T1000 (cell line): ENCODE measurements around the gene RPS6KA1.
A peak's percentile ranks its signal among the peaks of the same experiment; 100 is the strongest.
"Not testable (repeated sequence)": the region's sequence is repeated elsewhere in the genome, so short reads cannot be mapped to it uniquely, and the experiment has no call there.

ENCODE experiments used
- DNase-seq: peaks from one replicate; lab custom pipeline; 2025; ENCODE audit warnings: mixed read lengths; lab: John Stamatoyannopoulos, UW

RPS6KA1 gene

DNA sequence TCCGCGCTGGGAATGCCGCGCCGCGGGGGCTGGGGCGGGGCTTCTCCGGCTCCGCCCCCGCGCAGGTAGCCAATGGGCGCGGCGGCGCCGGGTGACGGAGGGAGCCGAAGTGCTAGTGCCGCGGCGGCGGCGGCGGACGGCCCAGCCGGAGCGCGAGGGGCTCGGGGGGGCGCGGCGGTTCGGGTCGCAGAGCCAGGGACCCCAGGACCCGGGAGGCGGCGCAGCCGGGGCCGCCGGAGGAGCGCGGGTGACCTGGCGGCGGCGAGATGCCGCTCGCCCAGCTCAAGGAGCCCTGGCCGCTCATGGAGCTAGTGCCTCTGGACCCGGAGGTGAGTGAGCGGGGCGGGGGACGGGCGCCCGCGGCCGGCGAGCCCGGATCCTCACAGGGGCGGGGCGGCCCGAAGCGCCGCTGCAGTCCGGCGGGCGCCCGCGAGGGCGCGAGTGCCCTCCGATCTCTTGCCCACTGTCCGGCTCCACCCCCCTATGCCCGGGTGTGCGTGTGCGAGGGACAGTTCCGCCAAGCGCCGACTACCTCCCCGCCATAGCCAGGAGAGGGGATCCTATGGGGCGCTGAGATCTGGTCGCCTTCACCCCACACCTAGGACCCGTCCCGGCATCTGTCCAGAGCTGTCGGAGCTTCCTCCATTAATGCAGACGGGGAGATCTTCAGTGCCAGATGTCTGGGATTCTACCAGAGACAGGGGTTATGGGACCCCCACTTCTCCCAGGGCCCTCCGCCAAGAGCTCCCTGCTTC is at the start of gene RPS6KA1:
TSS of gene RPS6KA1 (plus strand) at position 107 of the 755 bp plus-strand sequence. CDS start at position 267, 160 bp downstream.
- DNase-seq: peak; percentile 65

DNA sequence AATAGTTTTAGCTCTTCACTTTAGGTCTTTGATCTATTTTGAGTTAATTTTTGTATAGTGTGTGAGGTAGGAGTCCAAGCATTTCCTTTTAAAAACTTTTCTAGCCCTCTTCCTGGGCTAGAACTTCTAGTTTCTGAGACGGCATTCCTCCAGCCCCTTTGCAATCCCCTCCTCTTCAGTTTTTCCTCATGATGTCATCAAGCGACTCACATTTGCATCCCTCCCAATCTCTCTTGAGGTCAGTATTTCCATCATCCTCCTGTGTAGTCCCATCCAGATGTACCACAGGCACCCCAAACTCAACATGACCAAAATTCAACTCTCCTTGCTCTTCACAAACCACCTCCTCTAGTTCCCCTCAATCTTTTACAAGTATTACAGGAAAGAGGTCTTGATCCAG is 46.6 kb upstream of the RPS6KA1 start:
- no peak for DNase-seq

DNA sequence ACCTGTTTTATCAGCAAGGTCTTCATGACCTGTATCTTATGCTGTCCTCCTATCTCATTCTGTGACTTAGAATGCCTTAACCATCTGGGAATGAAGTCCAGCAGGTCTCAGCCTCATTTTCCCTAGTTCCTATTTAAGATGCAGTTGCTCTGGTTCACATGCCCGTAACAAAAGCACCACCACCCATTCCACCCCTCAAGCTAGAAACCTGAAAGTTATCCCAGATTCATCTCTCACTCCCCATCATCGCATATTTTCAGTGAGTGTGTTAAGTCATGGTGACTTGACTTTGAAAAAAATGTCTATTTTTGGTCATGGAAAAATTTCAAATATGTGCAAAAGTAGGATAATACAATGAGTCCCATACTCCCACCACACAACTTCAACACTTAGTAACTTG is 45.6 kb upstream of the RPS6KA1 start:
- DNase-seq: no peak

DNA sequence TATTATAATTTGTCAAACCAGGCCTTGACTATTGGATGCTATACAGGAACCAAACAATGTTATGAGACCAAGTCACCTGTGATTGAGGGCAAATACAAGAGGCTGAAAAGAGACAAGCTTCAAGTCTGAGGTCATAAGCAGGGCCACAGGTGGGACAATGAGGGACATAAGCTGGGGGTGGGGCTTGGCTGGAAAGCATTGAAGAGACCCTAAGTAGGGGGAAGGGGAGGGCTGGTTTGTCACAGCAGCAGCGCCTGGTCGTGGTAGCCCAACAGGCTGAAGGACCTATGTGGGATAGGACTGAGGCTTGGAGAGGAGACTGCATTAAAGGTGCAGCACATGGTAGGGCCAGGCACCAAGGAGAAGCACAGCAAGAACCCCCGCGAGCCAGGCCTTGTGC is 39.4 kb upstream of the RPS6KA1 start:
- DNase-seq: no peak

DNA sequence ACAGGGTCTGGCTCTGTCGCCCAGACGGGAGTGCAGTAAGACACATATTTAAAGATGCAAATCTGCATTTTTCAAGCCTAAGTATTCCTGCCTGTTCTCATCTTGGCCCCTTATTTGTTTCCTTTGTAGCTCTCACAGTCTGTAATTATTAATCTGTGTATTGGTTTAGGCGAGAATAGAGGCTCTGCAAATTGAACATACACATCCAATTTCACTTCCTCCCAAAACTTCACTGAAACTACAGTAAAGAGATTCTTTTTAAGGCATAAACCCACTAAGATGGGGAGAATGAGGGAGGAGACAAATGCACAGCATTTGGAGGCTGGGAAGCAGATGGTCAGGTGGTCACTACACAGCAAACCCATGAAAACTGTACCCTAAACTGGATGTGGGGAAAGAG is 36.3 kb upstream of the RPS6KA1 start:
- no peak for DNase-seq

DNA sequence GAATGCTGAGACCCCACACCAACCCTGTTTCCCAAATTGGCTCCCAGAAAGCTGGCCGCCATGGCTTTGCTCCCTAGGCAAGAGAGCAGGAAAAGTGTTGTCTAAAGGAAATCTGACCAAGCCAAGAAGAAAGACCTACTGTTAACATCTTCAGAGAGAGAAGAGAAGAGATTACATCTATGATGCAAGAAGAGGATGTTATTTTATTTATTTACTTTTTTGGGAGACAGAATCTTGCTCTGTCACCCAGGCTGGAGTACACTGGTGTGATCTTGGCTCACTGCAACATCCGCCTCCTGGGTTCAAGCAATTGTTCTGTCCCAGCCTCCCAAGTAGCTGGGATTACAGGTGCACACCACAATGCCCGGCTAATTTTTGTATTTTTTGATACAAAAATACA is 35.6 kb upstream of the RPS6KA1 start:
- DNase-seq: no peak

DNA sequence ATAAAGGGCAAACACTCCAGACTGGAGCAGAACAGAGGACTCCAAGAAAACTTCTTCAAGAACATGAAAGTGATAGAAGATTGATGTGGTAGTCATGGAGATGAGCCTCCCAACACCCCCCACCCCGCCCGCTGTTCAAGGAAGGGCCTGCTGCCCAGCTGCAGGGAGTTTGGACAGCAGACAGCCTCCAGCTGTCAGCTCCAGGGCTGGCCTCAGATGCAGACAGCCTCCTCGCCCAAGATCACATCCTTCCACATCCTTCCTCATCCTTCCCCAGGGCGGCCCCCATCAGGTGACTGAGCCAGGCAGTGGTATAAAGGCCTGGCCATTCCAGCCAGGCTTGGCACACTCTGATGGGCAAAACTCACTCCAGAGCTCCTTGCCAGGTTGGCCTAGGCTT is 32.7 kb upstream of the RPS6KA1 start:
- DNase-seq: no peak

DNA sequence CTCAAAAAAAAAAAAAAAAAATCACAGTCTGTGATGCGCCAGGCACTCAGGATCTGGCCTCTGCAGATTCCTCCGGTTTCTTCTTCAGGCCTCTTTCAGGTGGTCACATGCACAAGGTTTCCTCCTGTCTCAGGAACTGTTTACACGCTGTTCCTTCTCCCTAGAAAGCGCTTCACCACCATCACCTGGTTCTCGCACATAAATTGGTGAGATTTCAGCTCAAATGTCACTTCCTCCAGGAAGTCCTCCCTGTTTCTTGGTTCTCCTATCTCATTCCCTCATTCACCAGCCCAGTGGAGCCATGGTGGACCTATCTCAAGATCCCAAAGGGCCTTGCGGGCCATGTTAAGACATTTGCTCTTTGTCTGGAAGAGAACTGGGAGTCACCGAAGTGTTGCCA is 30.7 kb upstream of the RPS6KA1 start:
- DNase-seq: no peak

DNA sequence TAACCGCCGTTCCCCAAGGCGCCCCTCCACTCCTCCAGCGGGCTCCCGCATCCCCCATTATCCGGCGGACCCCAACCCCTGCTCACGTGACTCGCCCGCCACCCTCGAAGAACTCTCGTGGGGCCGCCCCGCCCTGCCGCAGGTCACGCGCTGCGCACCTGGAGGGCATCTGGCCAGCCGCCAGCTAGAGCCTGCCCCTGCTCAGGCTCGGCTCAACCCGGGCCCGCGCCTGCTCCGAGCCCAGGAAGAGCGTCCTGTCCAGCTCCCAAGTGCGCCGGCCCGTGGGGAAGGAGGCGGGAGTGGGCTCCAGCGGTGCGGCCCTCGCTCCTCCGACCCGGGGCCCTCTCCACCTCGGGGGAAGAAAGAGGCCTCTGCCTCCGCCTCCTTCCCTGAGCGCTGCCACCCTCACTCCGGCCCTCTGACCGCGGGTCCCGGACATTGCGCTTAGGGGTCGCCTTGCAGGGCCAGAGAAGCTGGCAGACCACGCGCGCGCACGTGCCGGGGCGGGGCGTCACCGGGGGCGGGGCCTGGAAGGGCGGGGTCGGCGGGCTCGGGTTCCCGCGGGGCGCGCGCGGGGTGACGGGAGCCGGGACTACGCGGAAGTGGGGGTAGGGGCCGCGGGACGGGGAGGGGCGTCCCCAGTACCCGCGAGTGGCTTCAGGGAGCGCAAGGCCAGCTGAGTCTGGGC is 28.9 kb upstream of the RPS6KA1 start:
- peak; percentile 80 for DNase-seq

DNA sequence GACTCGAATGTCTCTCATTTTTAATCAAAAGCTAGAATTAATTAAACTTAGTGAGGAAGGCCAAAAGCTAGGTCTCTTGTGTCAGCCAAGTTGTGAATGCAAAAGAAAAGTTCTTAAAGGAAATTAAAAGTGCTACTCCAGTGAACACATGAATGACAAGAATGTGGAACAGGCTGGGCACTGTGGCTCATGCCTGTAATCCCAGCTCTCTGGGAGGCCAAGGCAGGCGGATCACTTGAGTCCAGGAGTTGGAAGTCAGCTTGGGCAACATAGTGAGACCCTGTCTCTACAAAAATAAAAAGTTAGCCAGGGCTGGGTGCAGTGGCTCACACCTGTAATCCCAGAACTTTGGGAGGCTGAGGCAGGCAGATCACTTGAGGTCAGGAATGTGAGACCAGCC is 18.9 kb upstream of the RPS6KA1 start:
- not testable (repeated sequence) for DNase-seq

DNA sequence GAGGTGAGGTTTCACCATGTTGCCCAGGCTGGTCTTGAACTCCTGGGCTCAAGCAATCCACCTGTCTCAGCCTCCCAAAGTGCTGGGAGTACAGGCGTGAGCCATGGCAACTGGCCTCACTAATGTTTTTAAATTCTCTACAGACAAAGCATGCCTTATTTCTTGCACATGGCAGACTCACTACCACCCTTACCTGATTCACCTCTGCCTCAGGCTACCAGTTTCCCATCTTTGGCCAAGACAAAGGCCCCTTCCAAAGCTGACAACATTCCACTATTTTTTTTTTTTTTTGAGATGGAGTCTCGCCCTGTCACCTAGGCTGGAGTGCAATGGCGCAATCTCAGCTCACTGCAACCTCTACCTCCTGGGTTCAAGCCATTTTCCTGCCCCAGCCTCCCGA is 13.7 kb upstream of the RPS6KA1 start:
- not testable (repeated sequence) for DNase-seq

DNA sequence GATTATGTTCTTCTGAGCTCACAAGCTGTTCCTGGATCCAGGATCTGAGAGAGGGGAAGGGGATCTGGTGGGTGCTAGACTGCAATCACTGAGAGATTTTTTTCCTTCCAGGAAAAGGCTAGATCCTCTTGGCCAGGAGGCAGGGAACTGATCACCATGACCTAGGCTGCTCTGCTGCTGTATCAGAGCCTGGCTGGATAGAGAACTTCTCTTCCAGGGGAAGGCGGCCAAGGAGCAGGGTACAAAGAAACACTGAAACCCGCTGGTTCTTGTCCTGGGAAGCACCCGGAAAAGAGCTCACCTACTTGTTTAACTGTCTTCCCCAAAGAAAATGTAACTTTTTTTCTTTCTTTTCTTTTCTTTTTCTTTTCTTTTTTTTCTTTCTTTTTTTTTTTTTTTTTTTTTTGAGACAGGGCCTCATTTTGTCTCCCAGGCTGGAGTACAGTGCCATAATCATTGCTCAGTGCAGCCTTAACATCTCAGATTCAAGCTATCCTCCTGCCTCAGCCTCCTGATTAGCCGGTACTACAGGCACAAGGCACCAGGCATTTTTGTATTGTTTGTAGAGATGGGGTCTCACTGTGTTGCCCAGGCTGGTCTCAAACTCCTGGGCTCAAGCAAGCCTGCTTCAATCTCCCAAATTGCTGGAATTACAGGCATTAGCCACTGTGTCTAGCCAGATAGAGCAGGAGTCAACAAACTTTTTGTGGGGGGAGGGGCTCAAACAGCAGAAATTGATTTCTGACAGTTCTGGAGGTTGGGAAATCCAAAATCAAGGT is 12.4 kb upstream of the RPS6KA1 start:
- DNase-seq: no peak

DNA sequence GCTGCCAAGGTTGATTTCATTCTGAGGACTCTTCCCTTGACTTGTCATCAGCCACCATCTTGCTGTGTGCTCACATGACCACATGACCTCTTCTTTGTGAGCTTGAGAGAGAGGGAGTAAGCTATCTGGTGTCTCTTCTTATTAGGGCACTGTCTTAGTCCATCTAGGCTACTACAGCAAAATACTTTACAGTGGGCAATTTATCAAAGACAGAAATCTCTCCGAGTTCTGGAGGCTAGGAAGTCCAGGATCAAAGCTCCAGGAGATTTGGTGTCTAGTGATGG is 11.9 kb upstream of the RPS6KA1 start:
- no peak for DNase-seq

DNA sequence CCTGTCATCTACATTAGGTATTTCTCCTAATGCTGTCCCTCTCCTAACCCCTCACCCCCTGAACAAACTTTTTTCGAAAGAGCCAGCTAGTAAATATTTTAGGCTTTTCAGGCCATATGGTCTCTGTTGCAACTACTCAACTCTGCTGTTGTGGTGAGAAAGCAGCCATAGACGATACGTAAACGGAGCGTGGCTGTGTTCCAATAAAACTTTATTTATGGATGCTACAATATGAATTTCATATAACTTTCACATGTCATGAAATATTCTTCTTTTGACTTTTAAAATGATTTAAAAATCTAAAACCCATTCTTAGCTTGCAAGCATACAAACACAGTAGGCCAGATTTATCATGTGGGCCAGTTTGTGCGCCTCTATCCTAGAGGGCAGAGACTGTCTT is 11.2 kb upstream of the RPS6KA1 start:
- no peak for DNase-seq

DNA sequence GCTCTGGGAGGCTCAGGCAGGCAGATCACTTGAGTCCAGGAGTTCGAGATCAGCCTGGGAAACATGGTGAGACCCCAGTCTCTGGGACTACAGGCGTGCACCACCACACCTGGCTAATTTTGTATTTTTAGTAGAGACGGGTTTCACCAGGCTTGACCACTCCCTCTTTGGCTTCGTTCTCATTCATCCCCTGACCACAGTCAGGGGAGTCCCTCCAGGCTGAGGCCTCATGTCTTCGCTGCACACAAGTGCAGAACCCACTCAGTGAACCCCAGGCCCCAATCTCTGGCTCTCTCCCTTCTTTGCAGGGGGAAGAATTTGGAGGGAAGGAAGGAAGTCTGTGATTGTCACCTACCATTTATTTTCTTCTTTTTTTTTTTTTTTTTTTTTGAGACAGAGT is 9.2 kb upstream of the RPS6KA1 start:
- no peak for DNase-seq

DNA sequence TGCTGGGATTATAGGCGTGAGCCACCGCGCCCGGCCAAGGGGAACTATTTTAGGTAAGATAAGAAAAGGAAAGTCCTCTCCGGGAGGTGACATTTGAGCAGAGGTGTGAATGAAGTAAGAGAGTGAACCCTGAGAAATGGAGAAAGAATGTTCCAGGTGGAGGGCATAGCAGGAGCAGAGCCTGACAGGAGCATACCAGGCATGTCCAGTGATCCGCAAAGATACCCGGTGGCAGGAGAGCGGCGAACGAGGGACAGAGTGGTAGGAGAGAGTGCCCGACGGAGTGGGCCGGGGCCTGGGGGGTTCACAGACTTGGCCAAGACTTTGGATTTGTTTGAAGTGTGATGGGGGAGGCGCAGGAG is 7.9 kb upstream of the RPS6KA1 start:
- DNase-seq: no peak

DNA sequence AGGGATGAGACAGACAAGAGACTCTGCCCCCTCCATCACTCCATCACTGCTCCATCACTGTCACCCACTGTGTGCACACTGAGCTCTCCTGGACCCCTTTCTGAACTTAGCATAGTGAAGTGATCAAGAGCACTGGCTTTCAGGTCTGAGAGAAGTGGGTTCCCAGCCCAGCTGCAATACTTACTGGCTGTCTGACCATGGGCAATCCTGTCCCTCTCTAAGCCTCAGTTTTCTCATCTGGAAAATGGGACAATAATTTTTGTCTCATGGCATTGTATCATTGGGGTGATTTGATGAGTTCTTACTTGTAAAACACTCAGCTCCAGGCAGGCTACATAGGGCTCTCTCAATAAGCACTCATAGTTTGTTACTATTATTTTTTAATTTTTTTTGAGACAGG is 7.5 kb upstream of the RPS6KA1 start:
- no peak for DNase-seq

DNA sequence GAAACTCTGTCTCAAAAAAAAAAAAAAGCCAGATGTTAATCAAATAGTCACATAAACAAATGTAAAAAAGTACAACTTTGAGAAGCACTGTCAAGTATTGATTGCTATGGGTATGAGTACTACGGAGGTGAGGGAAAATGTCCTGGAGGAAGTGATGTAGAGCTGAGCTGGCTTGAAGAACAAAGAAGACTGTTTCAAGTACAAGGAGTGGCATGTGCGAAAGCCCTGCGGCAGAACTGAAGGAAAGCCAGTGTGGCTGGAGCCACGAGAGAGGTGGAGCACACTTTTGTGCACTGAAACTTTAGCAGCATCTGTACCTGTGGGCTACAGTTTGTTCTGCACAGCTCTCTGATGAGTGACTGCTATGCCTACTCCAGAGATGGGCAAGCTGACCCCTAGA is 5.4 kb upstream of the RPS6KA1 start:
- DNase-seq: no peak

DNA sequence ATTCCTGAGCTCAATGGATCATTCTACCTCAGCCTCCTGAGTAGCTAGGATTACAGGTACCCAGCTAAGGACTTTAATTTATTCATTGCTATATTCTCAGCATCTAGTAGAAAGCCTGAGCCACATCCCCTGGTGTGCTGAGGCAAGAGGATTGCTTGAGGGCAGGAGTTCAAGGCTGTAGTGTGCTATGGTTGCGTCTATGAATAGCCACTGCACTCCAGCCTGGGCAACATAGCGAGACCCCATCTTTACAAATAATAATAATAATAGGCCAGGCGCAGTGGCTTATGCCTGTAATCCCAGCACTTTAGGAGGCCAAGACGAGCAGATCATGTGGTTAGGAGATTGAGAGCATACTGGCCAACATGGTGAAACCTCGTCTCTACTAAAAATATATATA is 3.3 kb upstream of the RPS6KA1 start:
- DNase-seq: no peak

DNA sequence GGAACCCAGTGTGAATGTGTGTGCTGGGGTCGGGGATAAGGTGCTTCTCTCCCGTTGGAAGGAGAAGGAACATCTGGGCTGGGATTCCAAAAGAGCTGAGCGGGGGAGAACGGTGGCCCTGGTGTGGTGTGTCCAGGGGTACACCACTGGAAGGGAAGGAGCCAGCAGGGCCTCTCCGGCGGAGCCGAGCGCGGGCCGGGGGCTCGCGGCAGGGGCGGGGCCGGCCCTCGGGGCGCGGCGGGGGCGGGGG is 231 bp upstream of the RPS6KA1 start:
- DNase-seq: no peak

DNA sequence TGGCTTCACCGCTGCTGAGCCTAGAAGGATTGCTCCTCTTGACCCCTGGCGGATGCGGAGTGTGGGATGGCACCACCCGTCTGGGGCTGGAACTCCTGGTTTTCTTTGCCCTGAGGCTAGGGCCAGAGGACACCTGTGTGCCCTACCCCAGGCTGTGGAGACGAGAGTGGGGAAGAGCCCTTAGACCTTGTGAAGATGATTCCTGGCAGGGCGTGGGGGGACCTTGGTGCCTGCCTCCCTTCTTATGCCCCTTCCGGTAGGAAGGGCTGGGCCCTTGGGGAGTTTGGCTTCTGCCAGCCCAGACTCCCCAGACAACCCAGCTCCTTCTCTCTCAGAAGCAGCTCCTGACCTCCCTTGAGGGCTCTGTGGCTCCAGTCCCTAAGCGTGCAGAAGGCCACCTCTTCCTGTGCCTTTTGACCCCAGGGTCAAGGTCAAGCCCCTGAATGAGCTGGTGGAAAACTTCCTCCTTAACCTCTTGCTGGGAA is 891 bp downstream of the RPS6KA1 start:
- DNase-seq: no peak

DNA sequence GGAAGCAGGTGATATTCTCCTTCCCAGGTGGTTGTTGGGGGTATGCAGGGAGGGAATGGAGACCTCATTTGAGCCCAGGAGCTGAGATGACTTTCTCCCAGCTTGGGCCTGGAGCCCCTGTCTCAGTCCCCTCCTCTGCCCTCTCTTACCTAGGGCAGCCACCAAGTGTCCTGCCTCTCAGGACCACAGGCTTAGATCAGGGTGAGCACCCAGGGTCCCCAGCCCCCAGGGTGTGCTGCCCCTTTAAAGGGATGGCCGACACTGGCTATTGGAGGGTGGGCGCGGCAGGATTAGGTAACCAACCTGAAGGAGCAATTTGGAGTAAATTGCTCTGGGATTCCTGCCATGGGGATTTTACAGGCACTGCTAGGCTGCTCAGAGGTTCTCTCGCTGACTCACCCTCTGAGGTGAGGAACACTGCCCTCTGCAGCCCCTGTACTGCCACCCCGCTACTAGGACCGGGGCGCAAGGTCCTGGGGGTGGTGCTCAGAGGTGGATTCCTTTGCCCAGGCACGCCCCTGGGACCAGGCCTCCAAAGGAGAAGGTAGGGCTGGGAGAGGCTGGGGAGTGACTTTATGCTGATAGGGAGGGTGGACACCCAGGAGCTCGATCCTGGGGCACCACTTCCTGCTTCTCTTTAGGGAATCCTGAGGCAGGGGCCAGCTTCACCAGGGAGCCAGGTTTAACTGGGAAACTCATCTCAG is 1.5 kb downstream of the RPS6KA1 start:
- DNase-seq: peak; percentile 71

DNA sequence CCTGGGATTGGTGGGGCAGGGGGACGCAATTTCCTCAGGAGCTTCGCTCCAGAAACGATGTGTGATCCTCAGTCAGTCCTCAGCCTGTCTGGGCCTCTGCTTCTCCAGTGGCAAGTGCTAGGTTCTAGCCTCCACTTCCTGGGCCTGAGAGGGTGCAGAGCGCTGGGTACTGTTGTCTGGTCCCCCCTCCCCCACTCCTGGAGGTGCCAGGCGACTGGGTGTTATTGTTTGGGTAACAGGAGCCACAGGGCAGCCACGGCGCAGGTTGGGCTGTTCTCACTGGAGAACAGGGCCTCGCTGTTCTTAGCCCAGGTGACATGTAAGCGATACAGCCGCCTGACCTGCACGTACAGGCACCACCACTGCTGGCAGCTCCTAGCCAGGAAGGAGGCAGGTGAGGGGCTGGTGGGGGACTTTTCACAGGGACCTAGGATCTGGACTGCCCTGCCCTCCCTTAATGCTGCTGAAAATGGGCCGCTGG is 2.1 kb downstream of the RPS6KA1 start:
- no peak for DNase-seq
